SK-N-SH treated with all-trans-retinoic acid at 6 μM for 48 hours (cell line): ENCODE results near the gene CNIH1.
"Not testable (repeated sequence)": the region's sequence is repeated elsewhere in the genome, so short reads cannot be mapped to it uniquely, and the experiment has no call there.

Experiments used
- ATAC-seq: fragments of 200-7000 bp; cut with Tn5 transposase; 3 replicates; pipeline ENCODE4 v1.9.1; 2020; ENCODE audit warnings: mild to moderate bottlenecking, moderate library complexity
- ARNTL ChIP-seq: fragments of 450-650 bp; formaldehyde crosslinking; IDR thresholded peaks from 2 replicates; pipeline ENCODE4 v1.5.0; 2020; ENCODE audit warnings: low read depth, mild to moderate bottlenecking, moderate library complexity, borderline replicate concordance
- BACH2 ChIP-seq: fragments of 250-450 bp; sonication (Bioruptor Pico); IDR thresholded peaks from 2 replicates; pipeline ENCODE4 v1.9.0; 2021; ENCODE audit warnings: mild to moderate bottlenecking, borderline replicate concordance
- CREB5 ChIP-seq: fragments of 250-450 bp; sonication (Bioruptor Pico); IDR thresholded peaks from 2 replicates; pipeline ENCODE4 v1.5.1; 2020; ENCODE audit warnings: low read depth, mild to moderate bottlenecking, moderate library complexity
- CSDC2 ChIP-seq: fragments of 250-450 bp; sonication (Bioruptor Pico); IDR thresholded peaks from 2 replicates; pipeline ENCODE4 v1.5.0; 2020; ENCODE audit warnings: mild to moderate bottlenecking, moderate library complexity
- ESRRG ChIP-seq: fragments of 250-450 bp; sonication (Bioruptor Pico); IDR thresholded peaks from 2 replicates; pipeline ENCODE4 v1.6.1; 2021; ENCODE audit warnings: mild to moderate bottlenecking
- GLIS3 ChIP-seq: fragments of 250-450 bp; sonication (Bioruptor Pico); IDR thresholded peaks from 2 replicates; pipeline ENCODE4 v1.5.0; 2020; ENCODE audit warnings: mild to moderate bottlenecking, moderate library complexity
- ISL1 ChIP-seq: fragments of 250-450 bp; sonication (Bioruptor Pico); IDR thresholded peaks from 2 replicates; pipeline ENCODE4 v2.1.2; 2022; ENCODE audit warnings: mild to moderate bottlenecking, moderate library complexity
- OSR1 ChIP-seq: fragments of 250-450 bp; sonication (Bioruptor Pico); IDR thresholded peaks from 2 replicates; pipeline ENCODE4 v1.8.0; 2022; ENCODE audit warnings: moderate library complexity, mild to moderate bottlenecking, inconsistent platforms
- POU6F1 ChIP-seq: fragments of 250-450 bp; sonication (Bioruptor Pico); IDR thresholded peaks from 2 replicates; pipeline ENCODE4 v1.8.0; 2021; ENCODE audit warnings: low read depth, mild to moderate bottlenecking, moderate library complexity, borderline replicate concordance
- PPARA ChIP-seq: fragments of 250-450 bp; sonication (Bioruptor Pico); IDR thresholded peaks from 2 replicates; pipeline ENCODE4 v1.5.0; 2020; ENCODE audit warnings: mild to moderate bottlenecking, borderline replicate concordance
- RARB ChIP-seq: fragments of 250-450 bp; sonication (Bioruptor Pico); IDR thresholded peaks from 2 replicates; pipeline ENCODE4 v1.8.0; 2021; ENCODE audit warnings: mild to moderate bottlenecking, moderate library complexity
- SNAI2 ChIP-seq: fragments of 250-450 bp; sonication (Bioruptor Pico); IDR thresholded peaks from 2 replicates; pipeline ENCODE4 v1.5.0; 2020; ENCODE audit warnings: mild to moderate bottlenecking, moderate library complexity
- TOX ChIP-seq: fragments of 250-450 bp; sonication (Bioruptor Pico); IDR thresholded peaks from 2 replicates; pipeline ENCODE4 v1.8.0; 2021; ENCODE audit warnings: mild to moderate bottlenecking, moderate library complexity, borderline replicate concordance
- TSHZ2 ChIP-seq: fragments of 250-450 bp; sonication (Bioruptor Pico); IDR thresholded peaks from 2 replicates; pipeline ENCODE4 v1.5.0; 2020; ENCODE audit warnings: mild to moderate bottlenecking, moderate library complexity
- ZC3H10 ChIP-seq: fragments of 250-450 bp; sonication (Bioruptor Pico); IDR thresholded peaks from 2 replicates; pipeline ENCODE4 v1.5.1; 2021; ENCODE audit warnings: mild to moderate bottlenecking, moderate library complexity
- ZFP30 ChIP-seq: fragments of 450-650 bp; formaldehyde crosslinking; IDR thresholded peaks from 2 replicates; pipeline ENCODE4 v1.5.0; 2022; ENCODE audit warnings: mild to moderate bottlenecking, moderate library complexity
- ZNF565 ChIP-seq: fragments of 450-650 bp; formaldehyde crosslinking; conservative IDR thresholded peaks from 2 replicates; pipeline ENCODE4 v1.5.0; 2020; ENCODE audit warnings: low read depth, mild to moderate bottlenecking, moderate library complexity
- ZNF70 ChIP-seq: fragments of 450-650 bp; formaldehyde crosslinking; IDR thresholded peaks from 2 replicates; pipeline ENCODE4 v1.5.0; 2020; ENCODE audit warnings: mild to moderate bottlenecking, moderate library complexity
- ZNF8 ChIP-seq: fragments of 450-650 bp; formaldehyde crosslinking; IDR thresholded peaks from 2 replicates; pipeline ENCODE4 v1.5.0; 2020; ENCODE audit warnings: mild to moderate bottlenecking, moderate library complexity

The CNIH1 gene

GRCh38 chr14:54444681-54445080, 3.5 kb upstream of the CNIH1 start:
- no peak for TF ChIP-seq TSHZ2 (CRISPR knock-in tag)
- no peak for TF ChIP-seq PPARA (CRISPR knock-in tag)
- no peak for TF ChIP-seq ISL1 (CRISPR knock-in tag)
- no peak for TF ChIP-seq TOX (CRISPR knock-in tag)
- no peak for TF ChIP-seq ZC3H10
- no peak for TF ChIP-seq OSR1 (CRISPR knock-in tag)
- TF ChIP-seq GLIS3 = no peak
- TF ChIP-seq CSDC2 (CRISPR knock-in tag) = no peak
- no peak for TF ChIP-seq ZNF8
- no peak for TF ChIP-seq CREB5
- TF ChIP-seq ZNF565 = no peak
- TF ChIP-seq, all 23 proteins: peak for 0
- no peak for ATAC-seq

GRCh38 chr14:54443981-54444380, 2.8 kb upstream of the CNIH1 start:
- ATAC-seq = no peak
- TF ChIP-seq GLIS3 = no peak

- ATAC-seq = not testable (repeated sequence)
These were observed 1.8 kb upstream of the CNIH1 start for GRCh38 chr14:54442961-54443360.

- no peak for TF ChIP-seq POU6F1 (CRISPR knock-in tag)
- TF ChIP-seq TOX (CRISPR knock-in tag) = no peak
- no peak for ATAC-seq
These were observed 700 bp downstream of the CNIH1 start for GRCh38 chr14:54440476-54440872.

- TF ChIP-seq GLIS3 (no peak), ISL1 (CRISPR knock-in tag) (peak; percentile 37; the same call in 1 of the 2 replicates)
- ATAC-seq = no peak
These were observed 1.1 kb downstream of the CNIH1 start for GRCh38 chr14:54440037-54440436.

GRCh38 chr14:54438703-54439102, 2.5 kb downstream of the CNIH1 start:
- TF ChIP-seq ZFP30 (CRISPR knock-in tag) (no peak), ZNF70 (CRISPR knock-in tag) (no peak)
- no peak for ATAC-seq

- ATAC-seq = not testable (repeated sequence)
These were observed 3.2 kb downstream of the CNIH1 start for GRCh38 chr14:54437954-54438353.

- peak; percentile 69 for ATAC-seq
- TF ChIP-seq POU6F1 (CRISPR knock-in tag) = no peak
- TF ChIP-seq CSDC2 (CRISPR knock-in tag) = no peak
- TF ChIP-seq ESRRG (CRISPR knock-in tag) = no peak
- TF ChIP-seq CREB5 = no peak
- no peak for TF ChIP-seq ARNTL
- TF ChIP-seq ZFP30 (CRISPR knock-in tag) = no peak
- no peak for TF ChIP-seq SNAI2
- no peak for TF ChIP-seq RARB (CRISPR knock-in tag)
- TF ChIP-seq ZC3H10 = no peak
- TF ChIP-seq ZNF8 = no peak
- no peak for TF ChIP-seq OSR1 (CRISPR knock-in tag)
- no peak for TF ChIP-seq TOX (CRISPR knock-in tag)
- TF ChIP-seq PPARA (CRISPR knock-in tag) = no peak
- TF ChIP-seq BACH2 (CRISPR knock-in tag) = no peak
These were observed 5.6 kb downstream of the CNIH1 start for GRCh38 chr14:54435500-54435981.
